ENCODE measurements around the gene MCHR1. TPM values are rescaled to one million over a fixed set of nuclear protein-coding genes. Genes with fewer than 3 reads are reported as not detected.

The MCHR1 gene
- total and polyA plus RNA-seq, 2 of the 13 experiments (the other 11 are each of a cell fraction or from before 2014, with no cell fraction given) = 0.40 to 0.83 TPM

GRCh38 chr22:40636380-40637182, 42.7 kb upstream of the MCHR1 start, which contains the start of gene MRTFA (continued):
- TF ChIP-seq ZNF609 (CRISPR knock-in tag; IDR thresholded peaks at IDR 0.05; ENCODE audit: borderline replicate concordance) (no peak; the same call in 1 of the 2 replicates), RBM39 (IDR thresholded peaks at IDR 0.05; ENCODE audit: low read depth, low read length, poor library complexity, severe bottlenecking) (peak; percentile 27), ZSCAN31 (CRISPR knock-in tag; IDR thresholded peaks at IDR 0.05; ENCODE audit: low read depth) (peak; percentile 78; the same call in 1 of the 2 replicates), ZBTB10 (CRISPR knock-in tag; IDR thresholded peaks at IDR 0.05; ENCODE audit: borderline replicate concordance) (no peak), SMAD9 (CRISPR knock-in tag; IDR thresholded peaks at IDR 0.05) (no peak), WIZ (CRISPR knock-in tag; IDR thresholded peaks at IDR 0.05) (0 out of 2 replicates have a peak, but pooled peaks have one; percentile 55)
- TF ChIP-seq, protein P1, sequence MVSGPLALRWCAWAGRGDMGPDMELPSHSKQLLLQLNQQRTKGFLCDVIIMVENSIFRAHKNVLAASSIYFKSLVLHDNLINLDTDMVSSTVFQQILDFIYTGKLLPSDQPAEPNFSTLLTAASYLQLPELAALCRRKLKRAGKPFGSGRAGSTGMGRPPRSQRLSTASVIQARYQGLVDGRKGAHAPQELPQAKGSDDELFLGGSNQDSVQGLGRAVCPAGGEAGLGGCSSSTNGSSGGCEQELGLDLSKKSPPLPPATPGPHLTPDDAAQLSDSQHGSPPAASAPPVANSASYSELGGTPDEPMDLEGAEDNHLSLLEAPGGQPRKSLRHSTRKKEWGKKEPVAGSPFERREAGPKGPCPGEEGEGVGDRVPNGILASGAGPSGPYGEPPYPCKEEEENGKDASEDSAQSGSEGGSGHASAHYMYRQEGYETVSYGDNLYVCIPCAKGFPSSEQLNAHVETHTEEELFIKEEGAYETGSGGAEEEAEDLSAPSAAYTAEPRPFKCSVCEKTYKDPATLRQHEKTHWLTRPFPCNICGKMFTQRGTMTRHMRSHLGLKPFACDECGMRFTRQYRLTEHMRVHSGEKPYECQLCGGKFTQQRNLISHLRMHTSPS (CRISPR knock-in tag; IDR thresholded peaks at IDR 0.05; ENCODE audit: low read depth) = no peak; the same call in 1 of the 2 replicates
- TF ChIP-seq, protein P2, sequence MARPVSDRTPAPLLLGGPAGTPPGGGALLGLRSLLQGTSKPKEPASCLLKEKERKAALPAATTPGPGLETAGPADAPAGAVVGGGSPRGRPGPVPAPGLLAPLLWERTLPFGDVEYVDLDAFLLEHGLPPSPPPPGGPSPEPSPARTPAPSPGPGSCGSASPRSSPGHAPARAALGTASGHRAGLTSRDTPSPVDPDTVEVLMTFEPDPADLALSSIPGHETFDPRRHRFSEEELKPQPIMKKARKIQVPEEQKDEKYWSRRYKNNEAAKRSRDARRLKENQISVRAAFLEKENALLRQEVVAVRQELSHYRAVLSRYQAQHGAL (CRISPR knock-in tag; IDR thresholded peaks at IDR 0.05; ENCODE audit: not compliant biosample characterization) = peak; percentile 83
- TF ChIP-seq, protein P3, sequence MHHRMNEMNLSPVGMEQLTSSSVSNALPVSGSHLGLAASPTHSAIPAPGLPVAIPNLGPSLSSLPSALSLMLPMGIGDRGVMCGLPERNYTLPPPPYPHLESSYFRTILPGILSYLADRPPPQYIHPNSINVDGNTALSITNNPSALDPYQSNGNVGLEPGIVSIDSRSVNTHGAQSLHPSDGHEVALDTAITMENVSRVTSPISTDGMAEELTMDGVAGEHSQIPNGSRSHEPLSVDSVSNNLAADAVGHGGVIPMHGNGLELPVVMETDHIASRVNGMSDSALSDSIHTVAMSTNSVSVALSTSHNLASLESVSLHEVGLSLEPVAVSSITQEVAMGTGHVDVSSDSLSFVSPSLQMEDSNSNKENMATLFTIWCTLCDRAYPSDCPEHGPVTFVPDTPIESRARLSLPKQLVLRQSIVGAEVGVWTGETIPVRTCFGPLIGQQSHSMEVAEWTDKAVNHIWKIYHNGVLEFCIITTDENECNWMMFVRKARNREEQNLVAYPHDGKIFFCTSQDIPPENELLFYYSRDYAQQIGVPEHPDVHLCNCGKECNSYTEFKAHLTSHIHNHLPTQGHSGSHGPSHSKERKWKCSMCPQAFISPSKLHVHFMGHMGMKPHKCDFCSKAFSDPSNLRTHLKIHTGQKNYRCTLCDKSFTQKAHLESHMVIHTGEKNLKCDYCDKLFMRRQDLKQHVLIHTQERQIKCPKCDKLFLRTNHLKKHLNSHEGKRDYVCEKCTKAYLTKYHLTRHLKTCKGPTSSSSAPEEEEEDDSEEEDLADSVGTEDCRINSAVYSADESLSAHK (CRISPR knock-in tag; IDR thresholded peaks at IDR 0.05; ENCODE audit: borderline replicate concordance) = no peak
- TF ChIP-seq, protein P4, sequence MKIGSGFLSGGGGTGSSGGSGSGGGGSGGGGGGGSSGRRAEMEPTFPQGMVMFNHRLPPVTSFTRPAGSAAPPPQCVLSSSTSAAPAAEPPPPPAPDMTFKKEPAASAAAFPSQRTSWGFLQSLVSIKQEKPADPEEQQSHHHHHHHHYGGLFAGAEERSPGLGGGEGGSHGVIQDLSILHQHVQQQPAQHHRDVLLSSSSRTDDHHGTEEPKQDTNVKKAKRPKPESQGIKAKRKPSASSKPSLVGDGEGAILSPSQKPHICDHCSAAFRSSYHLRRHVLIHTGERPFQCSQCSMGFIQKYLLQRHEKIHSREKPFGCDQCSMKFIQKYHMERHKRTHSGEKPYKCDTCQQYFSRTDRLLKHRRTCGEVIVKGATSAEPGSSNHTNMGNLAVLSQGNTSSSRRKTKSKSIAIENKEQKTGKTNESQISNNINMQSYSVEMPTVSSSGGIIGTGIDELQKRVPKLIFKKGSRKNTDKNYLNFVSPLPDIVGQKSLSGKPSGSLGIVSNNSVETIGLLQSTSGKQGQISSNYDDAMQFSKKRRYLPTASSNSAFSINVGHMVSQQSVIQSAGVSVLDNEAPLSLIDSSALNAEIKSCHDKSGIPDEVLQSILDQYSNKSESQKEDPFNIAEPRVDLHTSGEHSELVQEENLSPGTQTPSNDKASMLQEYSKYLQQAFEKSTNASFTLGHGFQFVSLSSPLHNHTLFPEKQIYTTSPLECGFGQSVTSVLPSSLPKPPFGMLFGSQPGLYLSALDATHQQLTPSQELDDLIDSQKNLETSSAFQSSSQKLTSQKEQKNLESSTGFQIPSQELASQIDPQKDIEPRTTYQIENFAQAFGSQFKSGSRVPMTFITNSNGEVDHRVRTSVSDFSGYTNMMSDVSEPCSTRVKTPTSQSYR (CRISPR knock-in tag; IDR thresholded peaks at IDR 0.05; ENCODE audit: borderline replicate concordance) = peak; percentile 86

All from HepG2 (cell line).